Mammary epithelial cell (primary cell): ENCODE measurements around the gene NECAP2.

Experiments used
- EZH2 ChIP-seq: IDR thresholded peaks from 2 replicates; pipeline ENCODE4 v1.6.1; 2012; ENCODE audit warnings: low read length, inconsistent platforms, borderline replicate concordance
- TF ChIP-seq, protein P1 (sequence below), 2 donors: IDR thresholded peaks in 1 of 2; conservative IDR thresholded peaks in 1 of 2; 2 replicates each; pipeline ENCODE4 v1.5.1; 2011 to 2012; ENCODE audit warnings: inconsistent platforms in 2 of 2, low read length in 2 of 2, mild to moderate bottlenecking in 2 of 2, control low read depth in 1 of 2, low read depth in 1 of 2; ENCODE audit not compliant: insufficient read depth in 1 of 2; ENCODE audit errors: extremely low read depth in 1 of 2

DNA sequence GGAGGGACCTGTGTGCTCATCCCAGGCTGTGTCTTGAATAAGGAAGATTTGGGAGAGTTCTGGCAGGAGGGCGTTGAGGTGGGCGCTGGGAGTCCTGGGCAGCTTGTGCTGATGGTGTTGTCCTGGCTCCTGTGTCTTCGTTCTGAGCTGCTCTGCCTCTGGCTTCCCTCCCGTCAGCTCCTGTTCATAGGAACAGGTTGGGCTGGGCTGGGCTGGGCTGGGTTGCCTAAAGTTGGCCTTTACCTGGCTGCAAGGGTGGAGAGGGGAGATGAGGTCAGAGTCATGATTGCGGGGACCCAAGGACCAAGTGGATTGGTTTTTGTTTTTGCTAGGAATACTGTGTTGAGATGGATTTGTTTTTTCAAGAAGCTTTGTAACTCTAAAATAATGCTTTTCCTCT lies 9.1 kb downstream of the NECAP2 start:
- TF ChIP-seq, protein P1, sequence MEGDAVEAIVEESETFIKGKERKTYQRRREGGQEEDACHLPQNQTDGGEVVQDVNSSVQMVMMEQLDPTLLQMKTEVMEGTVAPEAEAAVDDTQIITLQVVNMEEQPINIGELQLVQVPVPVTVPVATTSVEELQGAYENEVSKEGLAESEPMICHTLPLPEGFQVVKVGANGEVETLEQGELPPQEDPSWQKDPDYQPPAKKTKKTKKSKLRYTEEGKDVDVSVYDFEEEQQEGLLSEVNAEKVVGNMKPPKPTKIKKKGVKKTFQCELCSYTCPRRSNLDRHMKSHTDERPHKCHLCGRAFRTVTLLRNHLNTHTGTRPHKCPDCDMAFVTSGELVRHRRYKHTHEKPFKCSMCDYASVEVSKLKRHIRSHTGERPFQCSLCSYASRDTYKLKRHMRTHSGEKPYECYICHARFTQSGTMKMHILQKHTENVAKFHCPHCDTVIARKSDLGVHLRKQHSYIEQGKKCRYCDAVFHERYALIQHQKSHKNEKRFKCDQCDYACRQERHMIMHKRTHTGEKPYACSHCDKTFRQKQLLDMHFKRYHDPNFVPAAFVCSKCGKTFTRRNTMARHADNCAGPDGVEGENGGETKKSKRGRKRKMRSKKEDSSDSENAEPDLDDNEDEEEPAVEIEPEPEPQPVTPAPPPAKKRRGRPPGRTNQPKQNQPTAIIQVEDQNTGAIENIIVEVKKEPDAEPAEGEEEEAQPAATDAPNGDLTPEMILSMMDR (conservative IDR thresholded peaks at IDR 0.05 in 1 of 2, IDR thresholded peaks at IDR 0.05 in 1 of 2; ENCODE audit: extremely low read depth in 1 of 2, insufficient read depth in 1 of 2, low read depth in 1 of 2, low read length in 2 of 2) = no peak
- no peak for TF ChIP-seq EZH2
